ENCODE results near the gene OR51B2.
A peak's percentile ranks its signal among the peaks of the same experiment; 100 is the strongest.
"Not testable (repeated sequence)": the region's sequence is repeated elsewhere in the genome, so short reads cannot be mapped to it uniquely, and the experiment has no call there.

OR51B2 gene, protein sequence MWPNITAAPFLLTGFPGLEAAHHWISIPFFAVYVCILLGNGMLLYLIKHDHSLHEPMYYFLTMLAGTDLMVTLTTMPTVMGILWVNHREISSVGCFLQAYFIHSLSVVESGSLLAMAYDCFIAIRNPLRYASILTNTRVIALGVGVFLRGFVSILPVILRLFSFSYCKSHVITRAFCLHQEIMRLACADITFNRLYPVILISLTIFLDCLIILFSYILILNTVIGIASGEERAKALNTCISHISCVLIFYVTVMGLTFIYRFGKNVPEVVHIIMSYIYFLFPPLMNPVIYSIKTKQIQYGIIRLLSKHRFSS

DNA sequence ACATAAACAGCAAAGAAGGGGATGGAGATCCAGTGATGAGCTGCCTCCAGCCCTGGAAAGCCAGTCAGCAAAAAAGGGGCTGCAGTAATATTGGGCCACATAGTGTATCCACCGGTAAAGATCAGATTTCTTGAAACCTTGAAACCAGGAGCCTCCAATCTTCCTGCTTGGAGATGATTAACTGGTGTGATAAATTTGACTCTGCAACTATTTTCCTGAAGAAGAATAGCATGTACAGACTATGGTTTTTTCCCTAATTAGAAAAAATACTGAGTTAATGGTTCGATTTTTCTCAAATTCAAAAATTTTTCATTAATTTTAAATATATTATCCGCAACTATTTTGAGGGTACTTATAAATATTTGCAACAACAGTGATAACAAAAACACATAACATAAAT, at the start of gene OR51B2:
TSS of gene OR51B2 (minus strand) at position 101 of the 400 bp plus-strand sequence. CDS start at position 101, 0 bp downstream.
- no peak for DNase-seq

DNA sequence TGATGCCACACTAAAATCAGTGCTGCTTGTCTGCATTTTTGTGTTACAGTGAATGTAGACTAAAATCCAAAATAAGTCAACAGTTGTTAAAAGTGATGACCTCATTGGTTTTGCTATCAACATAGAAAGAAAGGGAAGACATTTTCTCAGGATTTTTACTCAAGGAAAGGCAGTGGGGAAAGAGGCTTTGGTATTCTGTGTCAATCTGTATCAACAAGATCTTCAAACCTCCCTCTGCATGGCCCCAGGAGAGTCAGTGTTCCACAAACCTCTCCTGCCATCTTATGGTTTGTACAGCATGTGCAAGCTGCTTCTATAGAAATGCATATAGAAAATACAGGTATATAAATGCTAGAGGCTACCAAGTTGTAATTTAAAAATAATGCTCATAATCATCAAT, 45.7 kb upstream of the OR51B2 start:
- peak in 1 of 2 experiments; percentile 7 for DNase-seq

DNA sequence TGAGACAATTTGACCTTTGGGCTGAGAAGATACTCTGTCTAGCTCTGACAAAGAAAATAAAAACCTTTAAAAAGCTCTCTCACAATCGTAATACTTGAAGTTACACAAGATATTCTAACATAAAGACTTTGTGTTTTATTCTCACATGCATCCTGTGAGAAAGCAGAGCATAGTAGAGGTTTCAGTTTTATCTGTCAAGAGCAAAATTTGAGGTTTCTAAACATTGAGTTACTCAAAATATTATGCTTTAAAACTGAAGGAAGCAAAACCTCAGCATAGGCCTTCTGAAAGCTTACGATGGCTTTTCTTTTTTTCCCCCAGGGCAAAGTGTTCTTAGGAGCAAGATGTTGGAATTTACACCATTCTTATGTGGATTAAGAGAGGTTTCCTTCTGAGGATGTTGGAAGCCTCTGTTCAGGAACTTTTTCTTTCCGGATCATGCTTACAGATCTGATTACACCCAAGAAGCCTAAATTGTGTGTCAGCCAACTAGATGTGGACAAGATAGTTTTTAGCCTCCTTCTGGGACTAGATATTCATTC, 44.5 kb upstream of the OR51B2 start:
- no peak for DNase-seq

DNA sequence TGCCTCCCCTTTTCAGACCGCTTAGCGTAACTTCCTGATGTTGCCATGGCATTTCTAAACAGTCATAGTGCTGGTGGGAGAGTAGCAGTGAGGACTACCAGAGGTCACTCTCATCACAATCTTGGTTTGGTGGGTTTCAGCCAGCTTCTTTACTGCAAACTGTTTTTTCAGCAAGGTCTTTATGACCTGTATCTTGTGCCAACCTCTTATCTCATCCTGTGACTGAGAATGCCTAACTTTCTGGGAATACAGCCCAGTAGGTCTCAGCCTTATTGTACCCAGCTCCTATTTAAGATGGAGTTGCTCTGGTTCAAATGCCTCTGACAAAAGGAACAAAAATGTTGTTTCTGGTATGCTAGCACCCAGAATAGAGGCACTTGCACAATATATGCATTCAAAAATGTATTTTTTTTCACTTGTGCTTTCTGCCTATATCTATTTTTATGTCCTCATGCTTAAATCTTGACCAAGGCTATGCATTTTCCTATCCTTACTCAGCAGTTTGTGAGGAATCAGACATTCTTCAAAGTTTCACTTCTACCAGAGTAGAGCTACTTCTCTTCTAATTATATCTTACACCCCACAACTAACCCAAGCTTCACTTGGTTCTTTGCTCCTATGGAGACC, 43.5 kb upstream of the OR51B2 start:
- DNase-seq: no peak

DNA sequence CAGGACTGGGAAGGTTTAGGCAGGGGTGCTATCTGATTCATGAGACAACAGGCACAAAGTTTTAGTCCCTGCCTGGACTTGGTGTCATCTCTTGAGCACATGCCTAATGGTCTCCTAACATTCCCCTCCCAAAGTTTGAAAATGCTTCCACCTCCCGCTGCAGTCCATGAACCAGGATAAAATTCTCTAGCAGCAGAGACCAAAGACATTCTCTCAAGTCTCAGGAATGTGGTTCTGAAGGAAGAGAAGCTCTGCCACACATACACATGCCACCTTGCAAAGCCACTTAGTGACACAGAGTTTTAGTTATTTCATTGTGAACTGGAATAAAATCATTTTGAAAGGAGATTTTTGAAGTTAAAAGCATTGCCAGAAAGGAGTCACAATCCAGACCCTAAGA, 42.8 kb upstream of the OR51B2 start:
- no peak for DNase-seq

DNA sequence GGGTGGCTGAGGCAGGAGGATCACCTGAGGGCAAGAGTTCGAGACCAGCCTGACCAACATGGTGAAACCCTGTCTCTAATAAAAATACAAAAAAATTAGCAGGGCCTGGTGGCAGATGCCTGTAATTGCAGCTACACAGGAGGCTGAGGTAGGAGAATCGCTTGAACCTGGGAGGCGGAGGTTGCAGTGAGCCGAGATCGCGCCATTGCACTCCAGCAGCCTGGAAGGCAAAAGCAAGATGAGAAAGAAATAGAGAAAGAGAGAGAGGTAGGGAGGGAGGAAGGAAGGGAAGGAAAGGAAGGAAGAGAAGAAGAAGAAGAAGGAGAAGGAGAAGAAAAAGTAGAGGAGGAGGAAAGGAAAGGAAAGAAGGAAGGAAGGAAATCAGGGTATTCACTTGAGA, 42.3 kb upstream of the OR51B2 start:
- not testable (repeated sequence) for DNase-seq

DNA sequence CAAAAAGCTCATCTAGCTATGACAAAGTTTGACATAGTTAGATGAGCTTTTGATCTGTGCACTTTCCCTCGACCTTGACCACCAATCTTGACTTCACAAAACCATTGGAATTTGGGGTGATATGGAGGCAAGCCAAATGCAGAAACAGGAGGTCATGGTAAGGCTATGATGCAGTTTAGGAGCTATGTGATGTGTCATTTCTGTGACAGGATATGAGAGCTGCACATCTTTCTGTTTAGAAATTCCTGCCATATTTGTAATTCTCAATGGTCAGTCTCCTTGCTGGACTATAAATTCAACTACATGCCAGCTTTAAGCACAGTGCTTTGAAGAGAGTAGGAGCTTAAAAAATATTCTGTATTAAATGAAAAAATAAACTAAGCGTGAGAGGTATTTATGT, 40.1 kb upstream of the OR51B2 start:
- DNase-seq: no peak

DNA sequence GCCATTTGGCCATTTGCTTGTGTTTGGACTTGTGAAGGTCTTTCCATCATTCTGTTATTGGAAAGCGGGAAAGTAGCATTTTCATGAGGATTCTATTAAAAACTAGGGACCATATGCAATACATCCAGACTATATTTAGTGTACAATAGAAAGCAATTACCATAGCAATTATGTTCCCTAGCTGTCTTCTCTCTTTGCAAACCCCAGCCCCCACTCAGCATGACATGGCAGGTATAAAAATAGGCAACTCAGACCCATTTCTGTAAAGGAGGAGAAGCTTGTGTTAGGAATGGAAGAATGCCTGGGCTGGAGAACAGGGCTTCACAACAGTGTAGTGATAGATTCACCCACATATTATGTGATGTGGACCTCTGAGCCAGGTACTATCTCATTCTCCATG, 39.6 kb upstream of the OR51B2 start:
- DNase-seq: no peak

DNA sequence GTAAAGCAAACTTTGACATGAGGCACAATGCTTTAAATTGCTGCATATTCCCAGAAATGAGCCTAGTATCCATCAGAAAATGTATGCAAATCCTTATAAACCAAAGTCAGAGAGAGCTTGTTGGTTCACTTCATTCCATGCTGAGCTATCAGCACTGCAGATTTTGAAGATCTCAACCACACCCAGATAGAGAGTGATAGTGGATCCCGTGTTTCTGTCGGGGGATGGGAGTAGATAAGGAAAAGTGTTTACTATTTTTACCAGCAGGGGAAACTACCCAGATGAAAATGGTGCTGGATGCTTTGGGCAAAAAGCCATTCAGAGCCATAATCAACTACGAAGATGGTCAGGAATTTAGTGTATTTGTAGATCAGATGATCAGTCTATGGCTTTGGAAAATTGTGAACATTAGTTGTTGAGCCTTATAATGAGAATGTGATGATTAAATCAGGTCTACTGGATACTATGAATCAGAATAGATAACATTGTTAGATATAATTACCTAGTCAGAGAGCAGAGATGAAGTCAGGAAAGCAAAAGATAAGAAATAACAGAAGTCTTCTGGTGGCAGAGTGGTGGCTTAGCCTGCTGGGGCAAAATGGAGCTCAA, 38.0 kb upstream of the OR51B2 start:
- no peak for DNase-seq

DNA sequence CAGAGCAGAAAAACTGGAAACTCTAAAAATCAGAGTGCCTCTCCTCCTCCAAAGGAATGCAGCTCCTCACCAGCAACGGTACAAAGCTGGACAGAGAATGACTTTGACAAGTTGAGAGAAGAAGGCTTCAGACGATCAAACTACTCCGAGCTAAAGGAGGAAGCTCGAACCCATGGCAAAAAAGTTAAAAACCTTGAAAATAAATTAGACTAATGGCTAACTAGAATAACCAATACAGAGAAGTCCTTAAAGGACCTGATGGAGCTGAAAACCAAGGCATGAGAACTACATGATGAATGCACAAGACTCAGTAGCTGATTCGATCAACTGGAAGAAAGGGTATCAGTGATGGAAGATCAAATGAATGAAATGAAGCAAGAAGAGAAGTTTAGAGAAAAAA, 31.9 kb upstream of the OR51B2 start:
- not testable (repeated sequence) for DNase-seq

DNA sequence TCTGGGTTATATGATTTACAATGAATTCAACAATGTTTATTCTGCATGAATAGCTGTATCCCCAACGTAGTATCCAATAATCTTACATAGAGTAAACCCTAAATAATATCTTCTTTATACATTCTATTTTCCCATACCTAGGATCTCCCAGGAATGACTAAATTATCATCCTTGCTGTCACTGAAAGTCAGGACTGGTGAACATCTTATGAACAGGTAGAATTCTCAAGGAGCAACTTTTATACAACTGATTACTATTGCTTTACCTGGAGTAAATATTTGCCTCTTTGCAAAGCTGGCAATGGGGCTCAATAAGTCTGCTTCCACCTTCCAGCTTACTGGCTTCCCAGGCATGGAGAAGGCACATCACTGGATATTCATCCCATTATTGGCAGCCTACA, 27.1 kb upstream of the OR51B2 start, which contains the start of gene OR51B6:
TSS of gene OR51B6 (plus strand) at position 301 of the 400 bp plus-strand sequence. CDS start at position 301, 0 bp downstream.
- no peak for DNase-seq

DNA sequence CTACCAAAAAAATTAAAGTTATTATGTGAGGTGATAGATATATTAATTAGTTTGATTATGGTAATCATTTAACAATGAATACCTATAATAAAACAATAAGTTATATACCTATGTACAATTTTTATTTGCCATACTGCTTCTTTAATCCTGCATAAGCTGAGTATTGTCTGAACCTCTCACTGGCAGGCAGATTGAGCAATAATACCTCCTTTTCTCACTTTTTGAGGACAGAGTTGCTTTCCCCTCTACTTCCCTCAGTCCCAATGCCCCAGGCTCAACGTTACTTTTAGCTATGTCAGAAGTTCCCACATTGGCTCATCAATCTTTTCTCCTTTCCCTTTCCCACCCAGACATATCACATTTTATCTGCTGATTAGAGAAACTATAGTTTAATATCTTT, 25.5 kb upstream of the OR51B2 start:
- no peak for DNase-seq

DNA sequence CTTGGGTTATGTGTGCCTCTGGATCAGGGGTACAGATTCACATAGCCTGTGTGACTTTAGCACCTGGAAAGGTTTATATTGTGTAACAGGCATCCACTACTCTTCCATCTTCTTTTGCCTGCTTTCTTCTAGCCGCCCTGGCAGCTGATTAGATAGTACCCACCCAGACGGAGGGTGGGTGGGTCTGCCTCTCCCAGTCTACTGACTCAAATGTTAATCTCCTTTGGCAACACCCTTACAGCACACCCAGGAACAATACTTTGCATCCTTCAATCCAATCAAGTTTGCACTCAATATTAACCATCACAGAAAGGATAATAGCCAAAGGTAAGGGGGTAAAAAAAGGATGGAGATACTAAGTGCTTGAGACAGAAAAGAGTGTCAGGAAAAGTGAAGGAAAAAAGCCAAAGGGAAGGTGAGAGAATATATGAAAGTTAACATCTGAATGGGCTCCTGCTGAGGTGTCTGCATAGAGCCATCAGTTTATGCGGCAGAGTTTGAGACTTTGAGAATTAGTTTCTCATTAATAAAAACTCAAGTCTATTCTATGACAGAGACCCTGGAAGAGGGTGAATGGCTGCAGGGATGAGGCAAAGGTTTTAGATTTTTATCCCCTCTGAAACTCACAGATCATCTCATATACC, 24.6 kb upstream of the OR51B2 start:
- DNase-seq: no peak

DNA sequence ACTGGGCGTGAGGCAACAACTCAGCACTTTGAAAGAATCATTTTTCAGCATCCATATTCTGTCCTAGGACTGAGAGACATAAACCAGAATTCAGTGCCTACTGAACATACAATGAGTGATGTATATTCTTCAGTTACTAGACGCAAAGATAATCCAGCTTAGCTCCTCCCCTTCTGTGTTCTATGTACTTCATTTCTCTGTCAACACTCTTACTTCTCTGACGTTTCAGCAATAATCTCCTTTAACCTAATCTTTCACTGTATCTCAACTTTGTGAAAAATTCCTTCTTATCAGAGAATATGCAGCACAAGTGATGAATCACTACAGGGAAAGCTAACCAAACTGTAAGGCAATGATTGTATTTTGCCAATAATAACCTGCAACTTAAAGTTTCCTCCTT, 21.7 kb upstream of the OR51B2 start:
- no peak for DNase-seq

DNA sequence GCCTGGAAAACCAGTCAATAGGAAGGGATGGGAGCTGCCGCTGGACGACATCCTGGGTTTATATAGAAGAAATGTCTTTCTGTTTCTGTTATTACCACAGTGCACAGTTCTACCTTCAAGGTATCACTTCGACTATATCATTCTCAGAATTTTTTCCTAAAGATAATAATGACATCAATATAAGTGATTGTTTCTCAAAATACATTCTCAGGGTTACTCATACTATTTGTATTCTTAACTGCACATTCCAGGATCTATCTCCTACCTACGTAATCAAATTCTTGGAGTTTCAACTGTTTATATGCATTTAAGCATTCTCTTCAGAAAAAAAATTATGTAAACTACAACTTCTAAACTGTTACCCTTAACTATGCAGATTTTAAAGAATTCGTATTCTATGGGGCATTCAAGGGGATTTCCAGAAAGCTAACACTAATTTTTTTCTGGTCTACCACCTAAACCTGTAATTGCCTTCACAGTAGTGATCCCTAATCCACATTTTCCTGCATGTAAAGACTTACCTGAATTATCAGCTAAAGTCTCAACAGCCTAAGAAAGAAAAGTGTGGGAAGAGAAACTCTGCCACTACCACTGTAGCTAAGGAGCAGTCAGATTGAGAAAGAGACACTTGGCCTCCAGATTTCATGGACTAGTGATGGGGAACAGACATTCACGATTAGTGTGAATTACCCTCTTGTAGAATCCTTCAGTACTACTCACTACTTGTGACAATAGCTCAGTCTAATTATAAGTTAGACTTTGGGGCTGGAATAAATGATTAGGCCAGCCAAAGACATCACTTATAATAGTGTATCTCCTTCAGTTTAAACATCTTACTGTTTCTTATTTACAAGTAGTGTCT, 19.6 kb upstream of the OR51B2 start, which contains the start of gene OR51B5:
TSS of gene OR51B5 (minus strand) at position 51 of the 862 bp plus-strand sequence. CDS start at position 51, 0 bp downstream.
- no peak for DNase-seq

DNA sequence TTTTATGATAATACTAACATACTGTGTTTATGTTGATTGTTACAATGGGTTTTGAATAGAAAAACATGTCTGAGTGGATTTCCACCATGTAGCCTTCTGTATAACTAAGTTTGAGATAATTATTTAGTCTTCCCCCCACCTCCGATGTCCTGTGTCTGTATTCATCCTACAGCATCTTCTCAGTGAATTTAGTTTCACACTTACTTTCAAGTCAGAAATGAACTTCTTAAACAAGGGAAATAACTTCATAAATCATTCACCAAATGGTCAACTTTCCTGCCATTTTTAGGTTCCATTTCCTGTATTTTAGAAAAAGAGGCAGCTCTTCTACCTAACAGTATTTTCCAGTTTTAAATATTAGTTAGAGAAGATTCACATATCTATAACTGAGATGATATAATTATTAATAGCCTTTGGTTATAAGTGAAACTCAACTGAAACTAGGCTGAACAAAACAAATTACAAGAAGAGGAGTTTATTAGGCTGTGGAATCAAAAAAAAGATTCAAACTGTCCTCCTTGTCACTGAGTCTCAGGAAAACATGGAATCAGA, 15.8 kb upstream of the OR51B2 start:
- DNase-seq: no peak

DNA sequence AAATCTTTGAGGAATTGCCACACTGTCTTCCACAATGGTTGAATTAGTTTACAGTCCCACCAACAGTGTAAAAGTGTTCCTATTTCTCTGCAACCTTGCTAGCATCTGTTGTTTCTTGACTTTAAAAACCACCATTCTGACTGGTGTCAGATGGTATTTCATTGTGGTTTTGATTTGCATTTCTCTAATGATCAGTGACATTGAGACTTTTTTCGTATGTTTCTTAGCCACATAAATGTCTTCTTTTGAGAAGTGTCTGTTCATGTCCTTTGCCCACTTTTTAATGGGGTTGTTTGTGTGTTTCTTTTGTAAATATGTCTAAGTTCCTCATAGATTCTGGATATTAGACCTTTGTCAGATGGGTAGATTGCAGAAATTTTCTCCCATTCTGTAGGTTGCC, 13.2 kb upstream of the OR51B2 start:
- DNase-seq: not testable (repeated sequence)

DNA sequence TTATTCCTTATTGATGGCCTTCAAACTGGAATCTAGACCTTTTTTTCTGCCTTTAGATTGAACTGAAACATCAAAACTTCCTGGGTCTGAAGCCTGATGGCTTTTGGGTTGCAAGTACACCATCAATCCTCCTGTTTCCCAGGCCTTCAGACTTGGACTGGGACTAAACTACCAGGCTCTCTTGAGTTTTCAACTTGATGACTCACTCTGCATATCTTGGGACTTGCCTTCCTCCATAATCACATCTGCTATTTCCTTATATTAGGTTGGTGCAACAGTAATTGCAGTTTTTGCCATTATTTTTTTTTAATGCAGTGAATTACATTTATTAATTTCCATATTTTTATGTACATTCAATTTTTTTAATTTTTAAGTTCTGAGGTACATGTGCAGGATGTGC, 12.2 kb upstream of the OR51B2 start:
- no peak for DNase-seq

DNA sequence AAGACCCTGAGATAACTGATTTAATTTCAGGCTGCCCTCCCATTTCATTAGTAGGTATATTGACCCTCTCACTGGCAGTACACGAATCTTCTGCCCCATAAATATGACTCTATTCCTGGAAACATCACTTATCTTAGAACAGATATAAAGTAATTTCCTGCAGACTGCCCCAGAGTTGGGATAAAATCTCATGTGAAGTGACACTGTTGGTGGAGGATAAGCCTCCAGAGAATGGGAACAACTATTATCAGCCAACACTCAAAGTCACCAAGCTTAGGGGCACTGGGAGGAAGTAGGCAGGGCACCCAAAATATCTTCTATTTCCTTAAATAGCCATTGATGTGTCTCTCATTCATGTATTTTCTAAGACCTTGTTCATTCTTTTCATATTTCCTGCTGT, 11.1 kb upstream of the OR51B2 start:
- no peak for DNase-seq

DNA sequence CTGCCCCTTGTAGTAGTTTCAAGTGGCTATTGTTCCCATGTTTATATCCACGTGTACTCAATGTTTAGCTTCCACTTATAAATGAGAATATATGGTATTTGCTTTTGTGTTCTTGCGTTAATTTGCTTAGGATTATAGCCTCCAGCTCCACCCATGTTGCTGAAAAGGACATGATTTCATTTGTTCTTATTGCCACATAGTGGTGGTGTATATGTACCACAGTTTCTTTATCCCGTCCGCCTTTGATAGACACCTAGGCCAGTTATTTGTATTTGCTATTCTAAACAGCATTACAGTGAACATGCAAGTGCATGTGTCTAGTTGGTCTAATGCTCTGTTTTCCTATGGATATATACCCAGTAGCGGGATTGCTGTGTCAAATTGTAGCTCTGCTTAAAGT, 6.8 kb downstream of the OR51B2 start:
- DNase-seq: peak in 1 of 2 experiments; percentile 20

DNA sequence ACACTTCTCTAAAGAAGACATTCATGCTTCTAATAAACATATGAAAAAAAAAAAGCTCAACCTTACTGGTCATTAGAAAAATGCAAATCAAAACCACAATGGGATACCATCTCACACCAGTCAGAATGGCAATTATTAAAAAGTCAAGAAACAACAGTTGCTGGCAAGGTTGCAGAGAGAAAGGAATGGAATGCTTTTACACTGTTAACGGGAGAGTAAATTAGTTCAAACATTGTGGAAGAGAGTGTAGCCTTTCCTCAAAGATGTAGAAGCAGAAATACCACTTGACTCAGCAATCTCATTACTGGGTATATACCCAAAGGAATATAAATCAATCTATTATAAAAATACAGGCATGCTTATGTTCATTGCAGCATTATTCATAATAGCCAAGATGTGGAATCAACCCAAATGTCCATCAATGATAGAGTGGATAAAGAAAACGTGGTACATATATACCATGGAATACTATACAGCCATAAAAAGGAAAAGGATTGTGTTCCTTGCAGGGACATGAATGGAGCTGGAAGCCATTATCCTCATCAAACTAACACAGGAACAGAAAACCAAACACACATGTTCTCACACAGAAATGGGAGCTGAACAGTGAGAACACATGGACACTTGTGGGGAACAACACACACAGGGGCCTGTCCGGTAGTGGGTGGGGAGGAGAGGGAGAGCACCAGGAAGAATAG, 10.6 kb downstream of the OR51B2 start:
- DNase-seq: not testable (repeated sequence)

Measured in NCI-H526 (cell line).